ENCODE results near the gene WDR20.
"Not testable (repeated sequence)": the region's sequence is repeated elsewhere in the genome, so short reads cannot be mapped to it uniquely, and the experiment has no call there.

The WDR20 gene
- 55.3 to 62.1 reads per million in 2 donors for total RNA-seq

DNA sequence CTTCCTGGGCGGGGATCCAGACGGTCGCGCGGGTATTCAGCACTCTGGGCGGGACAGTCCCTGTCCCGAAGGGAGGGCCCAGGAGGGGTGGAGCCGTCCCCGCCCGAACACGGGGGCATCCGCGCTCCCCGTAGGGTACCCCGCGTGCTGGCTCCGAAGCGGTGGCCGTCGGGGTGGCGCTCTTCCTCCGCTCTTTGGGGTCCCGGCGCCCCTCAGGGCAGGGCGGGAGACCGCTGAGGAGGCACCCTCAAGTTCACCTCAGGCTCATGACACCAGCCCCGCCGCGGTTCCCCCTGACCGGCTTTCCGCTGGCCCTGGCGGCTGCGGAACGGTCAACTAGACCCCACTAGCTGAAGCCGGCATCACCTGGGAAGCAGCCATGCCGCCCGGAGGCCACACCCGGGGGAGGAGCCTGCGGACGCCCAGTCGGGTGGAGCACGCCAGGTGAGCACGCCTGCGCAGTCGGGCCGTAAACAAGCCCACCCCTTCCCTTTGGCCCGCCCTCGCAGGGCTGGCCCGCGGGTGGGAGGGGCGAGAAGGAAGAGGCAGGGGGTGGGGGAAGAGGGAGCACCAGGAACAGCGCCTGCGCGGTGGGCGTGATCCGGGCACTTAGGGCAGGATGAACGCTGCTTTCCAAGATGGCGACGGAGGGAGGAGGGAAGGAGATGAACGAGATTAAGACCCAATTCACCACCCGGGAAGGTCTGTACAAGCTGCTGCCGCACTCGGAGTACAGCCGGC lies at the start of gene WDR20:
TSS of gene WDR20 (plus strand) at position 612 of the 741 bp plus-strand sequence. CDS start at position 639, 27 bp downstream.
- peak; percentile 99 for DNase-seq

DNA sequence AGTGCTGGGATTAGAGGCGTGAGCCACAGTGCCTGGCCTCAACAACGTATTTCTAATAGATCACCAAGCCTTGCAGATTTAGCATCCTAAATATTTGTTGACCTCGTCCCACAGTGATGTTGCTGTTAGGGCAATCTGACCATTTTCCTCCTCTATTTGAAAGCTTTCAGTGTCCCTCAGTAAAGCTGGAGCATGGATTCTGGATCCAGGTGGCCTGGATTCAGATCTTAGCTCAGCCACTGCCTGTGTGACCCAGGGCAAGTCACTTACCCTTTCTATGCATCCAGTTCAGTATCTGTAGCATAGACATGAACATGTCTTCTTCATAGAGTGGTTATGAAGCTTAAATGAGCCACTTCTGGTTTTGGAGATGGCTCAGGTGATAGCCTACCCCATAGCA lies 49.0 kb upstream of the WDR20 start:
- DNase-seq = no peak

DNA sequence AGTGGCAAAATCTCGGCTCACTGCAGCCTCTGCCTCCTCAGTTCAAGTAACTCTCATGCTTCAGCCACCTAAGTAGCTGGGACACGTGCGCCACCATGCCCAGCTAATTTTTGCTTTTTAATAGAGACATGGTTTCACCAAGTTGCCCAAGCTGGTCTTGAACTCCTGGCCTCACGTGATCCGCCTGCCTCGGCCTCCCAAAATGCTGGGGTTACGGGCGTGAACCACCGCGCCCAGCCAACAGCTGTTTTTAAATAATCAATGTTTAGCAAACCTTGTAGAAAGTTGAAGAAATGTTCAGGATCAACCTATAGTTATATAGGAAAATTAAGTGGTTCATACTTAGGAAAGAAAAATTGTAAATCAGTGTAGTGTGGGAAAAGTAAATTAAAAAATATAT lies 46.9 kb upstream of the WDR20 start:
- DNase-seq = no peak

GRCh38 chr14:102094101-102094500 lies 45.6 kb upstream of the WDR20 start:
- no peak for DNase-seq

GRCh38 chr14:102095231-102095870 lies 44.3 kb upstream of the WDR20 start:
- DNase-seq = no peak

GRCh38 chr14:102095871-102096568 lies 43.7 kb upstream of the WDR20 start:
- no peak for DNase-seq

DNA sequence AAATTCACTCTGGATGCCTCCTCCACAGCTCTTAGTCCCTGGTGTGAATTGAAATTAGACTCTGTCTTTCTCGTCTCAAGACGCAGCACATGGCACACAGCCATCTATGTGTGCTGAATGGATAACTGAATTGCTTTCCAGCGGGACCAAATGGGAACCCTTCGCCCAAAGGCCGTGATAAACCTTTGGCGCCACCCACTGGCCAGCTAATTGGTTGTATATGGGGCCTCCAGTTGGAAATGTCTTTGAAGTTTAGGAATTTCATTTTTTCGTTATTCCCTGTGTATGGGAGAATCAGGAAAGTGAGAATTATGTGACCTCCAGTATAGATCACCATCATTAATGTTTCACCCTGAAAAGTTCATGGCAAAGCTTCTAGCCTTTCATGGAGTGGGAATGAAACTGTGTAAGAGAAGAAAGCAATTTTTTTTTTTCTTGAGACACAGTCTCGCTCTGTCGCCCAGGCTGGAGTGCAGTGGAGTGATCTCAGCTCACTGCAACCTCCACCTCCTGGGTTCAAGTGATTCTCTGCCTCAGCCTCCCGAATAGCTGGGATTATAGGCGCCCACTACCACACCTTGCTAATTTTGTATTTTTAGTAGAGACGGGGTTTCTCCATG lies 43.0 kb upstream of the WDR20 start:
- DNase-seq = no peak

DNA sequence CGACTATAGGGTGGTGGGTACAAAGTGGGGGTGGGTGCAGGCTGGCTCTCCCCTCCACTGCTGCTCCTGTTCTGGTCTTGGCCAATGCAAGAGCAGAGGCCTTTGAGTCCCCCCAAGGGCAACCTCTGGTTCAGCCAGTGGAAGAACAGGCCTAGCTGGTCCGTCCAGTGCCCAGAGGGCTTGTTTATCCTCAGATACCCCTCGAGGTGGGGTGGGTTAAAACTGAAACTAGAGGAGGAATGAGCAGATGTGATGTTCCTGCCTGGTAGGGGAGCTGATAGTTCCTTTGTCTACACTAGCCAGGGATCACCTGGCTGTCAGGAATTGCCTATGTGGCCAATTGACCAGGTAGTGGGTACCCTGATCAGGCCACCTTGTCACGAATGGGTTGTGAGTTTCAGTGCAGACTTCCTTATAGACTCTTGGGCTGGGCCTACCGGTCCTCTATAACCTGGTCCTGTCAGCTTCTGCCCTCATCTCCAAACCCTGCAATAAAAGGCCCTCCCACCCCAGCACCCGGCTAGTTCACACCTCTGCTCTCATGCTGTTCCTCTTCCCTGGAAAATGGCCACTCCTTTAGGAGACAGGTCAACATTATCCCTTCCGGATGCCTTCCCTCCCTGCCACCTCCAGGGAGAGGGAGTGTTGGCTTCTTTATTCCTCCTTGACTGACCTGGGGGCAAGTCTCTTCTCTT lies 42.1 kb upstream of the WDR20 start:
- DNase-seq = no peak

DNA sequence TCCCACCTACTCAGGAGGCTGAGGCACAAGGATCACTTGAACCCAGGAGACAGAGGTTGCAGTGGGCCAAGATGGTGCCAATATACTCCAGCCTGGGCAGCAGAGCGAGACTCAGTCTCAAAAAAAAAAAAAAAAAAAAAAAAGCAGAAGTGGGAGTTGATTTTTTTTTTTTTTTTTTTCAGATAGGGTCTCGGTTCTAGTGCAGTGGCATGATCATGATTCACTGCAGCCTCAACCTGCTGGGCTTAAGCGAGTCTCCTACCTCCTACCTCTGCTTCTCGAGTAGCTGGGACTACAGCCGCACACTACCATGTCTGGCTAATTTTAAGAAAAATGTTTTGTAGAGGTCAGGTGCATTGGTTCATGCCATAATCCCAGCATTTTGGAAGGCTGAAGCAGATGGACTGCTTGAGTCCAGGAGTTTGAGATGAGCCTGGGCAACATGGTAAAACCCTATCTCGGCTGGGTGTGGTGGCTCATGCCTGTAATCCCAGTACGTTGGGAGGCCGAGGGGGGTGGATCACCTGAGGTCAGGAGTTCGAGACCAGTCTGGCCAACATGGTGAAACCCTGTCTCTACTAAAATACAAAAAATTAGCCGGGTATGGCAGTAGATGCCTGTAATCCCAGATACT lies 36.5 kb upstream of the WDR20 start:
- no peak for DNase-seq

DNA sequence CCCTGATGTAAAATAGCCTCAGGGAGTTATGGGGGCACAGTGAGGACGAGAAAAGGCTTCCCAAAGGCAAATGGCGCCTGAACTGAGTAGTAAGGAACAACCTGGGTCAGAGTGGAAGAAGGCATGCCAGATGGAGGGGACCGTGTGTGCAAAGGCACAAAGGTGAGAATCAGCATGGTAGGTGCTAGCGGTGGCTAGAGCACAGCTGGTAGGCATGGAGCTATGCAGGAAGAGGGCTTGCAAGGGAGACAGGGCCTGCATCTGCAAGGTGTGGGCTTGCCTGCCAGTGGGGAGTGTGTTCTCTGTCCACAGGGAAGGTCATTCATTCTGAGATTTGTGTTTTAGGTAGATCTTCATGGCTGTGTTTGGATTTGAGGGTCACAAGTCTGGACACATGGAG lies 34.3 kb upstream of the WDR20 start:
- no peak for DNase-seq

DNA sequence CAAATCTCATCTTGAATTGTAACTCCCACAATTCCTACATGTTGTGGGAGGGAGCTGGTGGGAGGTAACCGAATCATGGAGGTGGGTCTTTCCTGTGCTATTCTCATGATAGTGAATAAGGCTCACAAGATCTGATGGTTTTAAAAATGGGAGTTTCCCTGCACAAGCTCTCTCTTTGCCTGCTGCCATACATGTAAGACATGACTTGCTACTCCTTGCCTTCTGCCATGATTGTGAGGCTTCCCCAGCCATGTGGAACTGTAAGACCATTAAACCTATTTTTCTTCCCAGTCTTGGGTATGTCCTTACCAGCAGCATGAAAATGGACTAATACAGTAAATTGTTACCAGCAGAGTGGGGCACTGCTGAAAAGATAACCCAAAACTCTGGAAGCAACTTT lies 30.4 kb upstream of the WDR20 start:
- not testable (repeated sequence) for DNase-seq

DNA sequence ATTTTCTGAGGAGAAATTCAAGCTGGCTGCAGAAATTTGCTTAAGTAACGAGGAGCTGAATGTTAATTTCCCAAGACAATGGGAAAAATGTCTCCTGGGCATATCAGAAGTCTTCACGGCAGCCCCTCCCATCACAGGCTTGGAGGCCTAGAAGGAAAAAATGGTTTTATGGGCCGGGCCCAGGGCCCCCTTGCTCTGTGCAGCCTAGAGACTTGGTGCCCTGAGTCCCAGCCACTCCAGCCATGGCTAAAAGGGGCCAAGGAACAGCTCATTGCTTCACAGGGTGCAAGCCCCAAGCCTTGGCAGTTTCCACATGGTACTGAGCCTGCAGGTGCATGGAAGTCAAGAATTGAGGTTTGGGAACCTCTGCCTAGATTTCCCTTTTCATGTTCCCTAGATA lies 28.6 kb upstream of the WDR20 start:
- no peak for DNase-seq

DNA sequence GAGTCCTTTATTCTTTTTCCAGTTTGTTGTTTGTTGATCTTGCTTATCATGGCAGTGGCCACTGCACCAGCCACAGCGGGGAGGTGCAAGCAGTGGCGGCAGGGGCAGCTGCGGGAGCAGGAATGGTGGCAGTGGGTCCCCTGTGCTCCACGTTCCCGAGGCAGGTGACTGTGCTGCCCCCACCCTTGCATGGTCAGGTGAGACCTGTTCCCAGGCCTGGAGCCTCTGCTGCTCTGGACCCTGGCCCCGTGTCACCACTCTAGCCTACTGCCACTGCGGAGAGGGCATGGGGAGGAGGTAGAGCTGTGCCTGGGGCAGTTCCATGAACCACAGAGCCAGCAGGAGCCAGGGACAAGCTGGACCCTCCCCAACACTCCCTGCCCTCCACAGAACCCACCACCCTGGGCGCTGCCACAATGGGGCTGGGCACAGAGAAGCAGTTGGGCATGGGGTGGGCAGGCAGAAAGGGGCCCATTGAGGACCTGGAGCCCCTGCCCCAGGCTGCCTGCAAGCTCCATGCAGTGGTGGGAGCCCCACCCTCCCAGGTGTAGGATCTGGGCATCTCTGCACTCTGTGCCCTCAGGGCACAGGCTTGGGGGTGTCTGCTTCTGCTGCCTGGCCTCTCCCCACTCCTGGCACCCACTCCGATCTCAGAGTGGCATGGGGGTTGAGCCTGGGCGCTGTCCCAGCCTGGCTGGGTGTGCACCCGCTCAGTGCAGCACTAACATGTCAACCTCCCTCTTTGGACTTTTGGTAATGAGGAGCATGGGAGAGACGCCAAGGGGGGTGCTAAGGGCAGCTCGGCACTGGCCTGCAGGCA lies 23.1 kb upstream of the WDR20 start:
- no peak for DNase-seq

DNA sequence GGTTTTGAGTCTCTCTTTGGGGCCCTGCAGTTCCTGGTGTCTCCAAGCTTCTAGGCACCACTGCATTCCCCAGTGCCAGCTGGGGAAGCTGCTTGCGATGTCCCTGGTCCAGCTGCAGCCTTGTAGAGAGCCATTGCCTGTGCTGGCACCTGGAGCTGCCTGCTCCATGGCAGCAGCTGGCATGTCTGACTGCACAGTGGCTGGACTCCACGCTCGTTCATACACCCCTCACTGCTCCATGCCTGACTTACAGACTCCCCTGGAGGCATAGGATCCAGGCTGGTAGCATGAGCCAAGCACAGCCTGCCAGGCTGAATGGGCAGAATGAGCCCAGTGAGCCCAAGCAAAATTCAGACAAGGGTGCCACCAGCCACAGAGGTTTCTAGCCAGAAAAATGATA lies 21.8 kb upstream of the WDR20 start:
- DNase-seq = no peak

DNA sequence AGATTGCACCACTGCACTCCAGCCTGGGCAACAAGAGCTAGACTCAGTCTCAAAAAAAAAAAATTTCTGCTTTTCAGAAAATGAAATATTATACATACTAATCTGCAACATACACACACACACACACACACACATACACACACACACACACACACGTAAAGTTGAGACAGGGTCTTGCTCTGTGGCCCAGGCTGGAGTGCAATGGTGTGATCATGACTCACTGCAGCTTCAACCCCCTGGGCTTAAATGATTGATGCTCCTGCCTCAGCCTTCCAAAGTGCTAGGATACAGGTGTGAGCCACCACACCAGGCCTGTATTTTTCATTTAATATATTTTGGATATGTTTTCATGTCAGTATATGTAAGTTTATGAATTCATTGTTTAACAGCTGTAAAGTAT lies 18.8 kb upstream of the WDR20 start:
- DNase-seq = no peak

DNA sequence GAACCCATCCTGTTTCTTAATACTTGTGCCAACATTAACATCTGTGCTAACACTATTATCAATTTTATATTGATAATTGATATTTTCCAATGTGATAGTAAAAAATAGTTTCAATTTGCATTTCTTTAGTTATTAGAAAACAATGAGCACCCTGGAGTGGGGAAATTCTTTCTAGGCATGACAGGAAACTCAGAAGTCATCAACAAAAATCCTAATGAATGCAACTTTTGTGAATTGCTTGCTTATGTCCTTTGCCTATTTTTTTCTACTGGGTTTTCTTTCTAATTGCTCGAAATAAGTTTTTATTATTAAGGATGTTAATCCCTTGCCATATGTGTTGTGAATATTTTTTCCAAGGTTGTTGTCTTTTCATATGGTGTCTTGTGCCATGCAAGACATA lies 18.1 kb upstream of the WDR20 start:
- DNase-seq = no peak

DNA sequence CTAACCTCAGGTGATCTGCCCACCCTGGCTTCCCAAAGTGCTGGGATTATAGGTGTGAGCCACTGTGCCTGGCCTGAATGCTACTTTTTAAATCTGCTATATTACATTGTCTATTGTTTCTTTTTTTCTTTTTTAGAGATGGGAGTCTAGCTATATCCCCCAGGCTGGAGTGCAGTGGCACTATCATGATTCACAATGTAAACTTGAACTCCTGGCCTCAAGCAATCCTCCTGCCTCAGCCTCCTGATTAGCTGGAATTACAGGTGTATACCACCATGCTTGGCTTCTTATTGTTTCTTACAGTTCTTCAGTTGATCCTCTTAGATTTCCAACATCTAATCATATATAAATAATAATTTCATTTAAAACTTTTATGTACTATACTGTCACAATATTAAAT lies 15.3 kb upstream of the WDR20 start:
- DNase-seq = no peak

DNA sequence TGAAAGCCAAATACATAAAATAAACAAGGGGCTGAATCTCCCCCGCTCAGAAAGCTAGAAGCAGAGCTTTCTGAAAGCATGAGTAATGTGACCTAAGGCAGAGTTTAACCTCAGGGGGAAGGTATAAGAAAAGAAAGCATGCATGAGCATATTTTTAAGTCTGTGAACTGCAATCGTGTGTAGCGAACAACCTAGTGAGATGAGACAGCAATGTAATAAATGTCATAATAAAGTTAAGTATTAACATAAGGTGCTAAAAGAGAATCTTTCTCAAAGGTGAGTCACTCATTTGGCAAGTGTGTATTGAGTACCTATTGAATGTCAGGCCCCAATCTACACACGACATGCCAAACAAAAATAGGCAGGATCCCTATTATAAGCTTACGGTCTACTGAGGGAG lies 14.2 kb upstream of the WDR20 start:
- DNase-seq = no peak

DNA sequence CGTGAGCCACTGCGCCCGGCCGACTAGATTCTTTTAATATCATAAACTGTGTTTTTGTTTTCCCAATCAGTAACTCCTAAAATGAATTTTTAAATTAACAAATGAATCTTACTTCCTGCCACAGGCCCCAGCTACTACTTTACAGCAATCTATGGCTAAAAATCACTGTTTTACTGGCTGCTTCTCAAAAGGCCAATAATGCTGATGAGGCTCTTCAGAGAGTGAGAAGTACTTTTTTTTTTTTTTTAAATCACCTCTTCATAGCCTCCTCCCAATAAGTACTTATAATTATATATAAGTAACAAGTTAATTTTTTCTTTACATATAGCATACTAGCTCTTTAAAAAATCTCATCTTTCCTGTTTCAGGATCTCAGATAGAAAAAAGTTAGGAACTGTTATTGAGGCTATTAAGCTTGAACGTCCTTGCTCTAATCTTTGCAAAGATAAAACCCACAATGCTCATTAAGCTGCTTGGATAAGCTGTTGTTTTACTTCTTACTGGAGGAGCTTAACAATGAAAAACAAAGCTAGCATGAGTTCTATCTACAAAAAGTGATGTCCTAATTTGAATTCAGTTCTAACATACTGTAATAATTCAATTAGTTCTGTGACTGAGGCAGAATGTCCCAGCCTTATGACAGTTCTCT lies 12.8 kb upstream of the WDR20 start:
- DNase-seq = no peak

GRCh38 chr14:102131741-102132140 lies 8.0 kb upstream of the WDR20 start:
- no peak for DNase-seq

DNA sequence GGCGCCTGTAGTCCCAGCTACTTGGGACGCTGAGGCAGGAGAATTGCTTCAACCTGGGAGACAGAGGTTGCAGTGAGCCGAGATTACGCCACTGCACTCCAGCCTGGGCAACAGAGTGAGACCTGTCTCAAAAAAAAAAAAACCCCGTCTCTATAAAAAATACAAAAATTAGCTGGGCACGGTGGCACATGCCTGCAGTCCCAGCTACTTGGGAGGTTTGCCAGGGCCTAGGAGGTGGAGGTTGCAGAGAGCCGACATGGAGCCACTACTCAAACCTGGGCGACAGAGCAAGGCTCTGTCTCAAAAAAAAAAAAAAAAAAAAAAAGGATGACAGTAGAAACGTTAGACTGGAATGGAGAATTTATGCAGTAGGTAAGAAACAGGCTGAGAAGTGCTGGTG lies 5.7 kb upstream of the WDR20 start:
- not testable (repeated sequence) for DNase-seq
